K562 (cell line): Measurements from ENCODE around the gene CD84. TPM values are rescaled to one million over a fixed set of nuclear protein-coding genes. Genes with fewer than 3 reads are reported as not detected.

Experiments used
- CUX1 ChIP-seq: fragments of 200-800 bp; sonication (Bioruptor generic); IDR thresholded peaks from 2 replicates; pipeline ENCODE4 v1.6.1; 2016; ENCODE audit warnings: missing genetic modification characterization, missing compliant biosample characterization
- DACH1 ChIP-seq: fragments of 450-650 bp; IDR thresholded peaks from 2 replicates; pipeline ENCODE4 v1.6.1; 2018; ENCODE audit not compliant: partially characterized antibody
- FOXK2 ChIP-seq, 2 experiments: fragments of 450-650 bp; IDR thresholded peaks in 1 of 2; conservative IDR thresholded peaks in 1 of 2; 2 replicates each; pipeline ENCODE4 v1.6.1; 2016; ENCODE audit warnings: low read depth in 2 of 2, mild to moderate bottlenecking in 1 of 2
- GMEB1 ChIP-seq: fragments of 250-450 bp; sonication (Bioruptor Pico); IDR thresholded peaks from 2 replicates; pipeline ENCODE4 v1.4.0; 2020; ENCODE audit warnings: mild to moderate bottlenecking
- HCFC1 ChIP-seq: IDR thresholded peaks from 2 replicates; pipeline ENCODE4 v1.6.1; 2012; ENCODE audit warnings: low read depth, low read length, improper control_type of control experiment
- HOMEZ ChIP-seq: fragments of 250-450 bp; sonication (Bioruptor Pico); IDR thresholded peaks from 2 replicates; pipeline ENCODE4 v1.4.0; 2020; ENCODE audit warnings: mild to moderate bottlenecking, moderate library complexity
- MCM5 ChIP-seq: fragments of 450-650 bp; IDR thresholded peaks from 2 replicates; pipeline ENCODE4 v1.6.1; 2016; ENCODE audit warnings: low read depth
- NCOA6 ChIP-seq: fragments of 450-650 bp; IDR thresholded peaks from 2 replicates; pipeline ENCODE4 v1.6.1; 2017; ENCODE audit warnings: mild to moderate bottlenecking
- TAF7 ChIP-seq: fragments of 450-650 bp; IDR thresholded peaks from 2 replicates; pipeline ENCODE4 v1.6.1; 2016; ENCODE audit warnings: missing genetic modification characterization, missing compliant biosample characterization
- polyA plus RNA-seq, 8 experiments: library from polyadenylated mRNA; depleted of rRNA in 4 of 8; stranded (reverse) in 5 of 8; unstranded in 3 of 8; fragments of >200 nt; fragmentation: Nextera tagmentation in 2 of 8; fragmentation: Illumina TruSeq in 1 of 8; extraction: Ambion mirVana in 2 of 8; extraction: Trizol in 1 of 8; gene quantifications; 2 replicates each; pipeline versions ENCODE4 v1.2.1 to v1.2.3, GENCODE V29; 2011 to 2014; ENCODE audit warnings: inconsistent platforms in 1 of 8, missing spikeins in 1 of 8
- total RNA-seq, 7 experiments: library from RNA; depleted of rRNA in 6 of 7; stranded (reverse); fragments of >200 nt in 6 of 7; fragmentation: Illumina TruSeq in 2 of 7; extraction: Trizol in 2 of 7; gene quantifications; 2 replicates each; pipeline versions ENCODE4 v1.2.1 to v1.2.3, GENCODE V29; 2011 to 2021; ENCODE audit warnings: low replicate concordance in 1 of 7

Gene CD84
- total and polyA plus RNA-seq, 9 of the 15 experiments (the other 6 are each of a cell fraction or from before 2014, with no cell fraction given): 0.82 to 6.8 (median 2.0) TPM

GRCh38 chr1:160610569-160611242, 31.4 kb upstream of the CD84 start (continued):
- TF ChIP-seq MCM5 (no peak), CUX1 (CRISPR knock-in tag) (no peak), FOXK2 (conservative IDR thresholded peaks at IDR 0.05 in 1 of 2, IDR thresholded peaks at IDR 0.05 in 1 of 2; ENCODE audit: low read depth in 2 of 2) (no peak), DACH1 (no peak), HOMEZ (CRISPR knock-in tag) (no peak), GMEB1 (CRISPR knock-in tag) (no peak), TAF7 (tag) (no peak), HCFC1 (no peak), NCOA6 (no peak)
- TF ChIP-seq, all 486 proteins: peak for 0
